Left lung (tissue), 10 donors: Measurements from ENCODE around the gene P4HTM. TPM values are rescaled to one million over a fixed set of nuclear protein-coding genes. Genes with fewer than 3 reads are reported as not detected.

Experiments
- ATAC-seq: fragments of 200-7000 bp; cut with Tn5 transposase; one replicate; pipeline ENCODE4 v1.9.1; 2020; ENCODE audit warnings: moderate library complexity
- DNase-seq, 4 donors: peaks; one replicate each; pipeline ENCODE4 v3.0.0-alpha.2; 2013 to 2020
- H3K27ac ChIP-seq, 2 donors: fragments of 200-600 bp; sonication (generic) in 1 of 2; one replicate each; pipeline versions ENCODE4 v1.5.0 to v1.8.0; 2020 to 2021
- H3K27me3 ChIP-seq, 2 donors: fragments of 200-600 bp; sonication (generic) in 1 of 2; one replicate each; pipeline versions ENCODE4 v1.5.0 to v1.8.0; 2020 to 2021
- H3K36me3 ChIP-seq, 2 donors: fragments of 200-600 bp; sonication (generic) in 1 of 2; one replicate each; pipeline versions ENCODE4 v1.5.0 to v1.8.0; 2020 to 2021
- H3K4me1 ChIP-seq, 2 donors: fragments of 200-600 bp; one replicate each; pipeline ENCODE4 v1.8.0; 2021
- H3K4me3 ChIP-seq, 2 donors: fragments of 200-600 bp; sonication (generic) in 1 of 2; one replicate each; pipeline versions ENCODE4 v1.5.0 to v1.8.0; 2020 to 2021; ENCODE audit warnings: mild to moderate bottlenecking in 1 of 2
- H3K9me3 ChIP-seq, 2 donors: fragments of 200-600 bp; sonication (generic) in 1 of 2; one replicate each; pipeline versions ENCODE4 v1.5.0 to v1.8.0; 2020 to 2021
- CTCF ChIP-seq, 2 donors: fragments of 200-600 bp; sonication (generic) in 1 of 2; IDR thresholded peaks; one replicate each; pipeline versions ENCODE4 v1.5.0 to v1.8.0; 2021; ENCODE audit warnings: antibody characterized with exemption in 2 of 2
- intact Hi-C, 2 donors: fragments of 100-400 bp; cut with DNase I; formaldehyde crosslinking; loops; one replicate each; pipeline versions ENCODE4 v1.11.2 to v1.14.2; 2022
- polyA plus RNA-seq, 6 donors: library from polyadenylated mRNA; unstranded; fragments of 120-200 nt; gene quantifications; one replicate each; pipeline ENCODE4 v1.2.1, GENCODE V29; 2013; ENCODE audit not compliant: insufficient read length in 6 of 6
- total RNA-seq, 2 donors: library from RNA; stranded (reverse); fragmentation: NEBNext Ultra II Directional; extraction: Animal tissue kit (Norgen Biotek cat#: 25700); gene quantifications; one replicate each; pipeline ENCODE4 v1.2.1, GENCODE V29; 2021
- donor health status: DM: no; HTN: yes; CAD: no.
- donor health status: DM: no; HTN: no; CAD: no.

The P4HTM gene
- total and polyA plus RNA-seq, 8 donors, result 26.6 to 43.1 (median 39.7) TPM

- Histone ChIP-seq H3K4me3 (peak overlapping the region; percentile 97), H3K9me3 (no peaks in the 10 kb centered on the region), H3K36me3 (peaks cover 0 to 23% of the 10 kb centered on the region in 2 donors), H3K27me3 (no peaks in the 10 kb centered on the region), H3K4me1 (peaks cover 17 to 43% of the 10 kb centered on the region in 2 donors), H3K27ac (peak overlapping the region; percentile 91 to 92)
- ATAC-seq (no peak), DNase-seq (no peak)
- no peak for TF ChIP-seq CTCF (IDR thresholded peaks at IDR 0.05)
- intact Hi-C loops, result no loop called here
Measured at GRCh38 chr3:48989126-48989795, 780 bp upstream of the P4HTM start.

GRCh38 chr3:48990636-48991469, 812 bp downstream of the P4HTM start:
- DNase-seq (peak in 2 of 4 donors; percentile 22 to 83), ATAC-seq (peak; percentile 31)
- H3K4me3 ChIP-seq, result peak overlapping the region; percentile 97
- no peak for TF ChIP-seq CTCF (IDR thresholded peaks at IDR 0.05)
- intact Hi-C loops, result no loop called here
- no peaks in the 10 kb centered on the region for H3K9me3 ChIP-seq
- H3K36me3 ChIP-seq, result peaks cover 0 to 23% of the 10 kb centered on the region in 2 donors
- no peaks in the 10 kb centered on the region for H3K27me3 ChIP-seq
- H3K27ac ChIP-seq, result peak overlapping the region; percentile 91 to 92
- peaks cover 17 to 43% of the 10 kb centered on the region in 2 donors for H3K4me1 ChIP-seq

- no peaks in the 10 kb centered on the region for H3K9me3 ChIP-seq
- DNase-seq (no peak), ATAC-seq (no peak)
- no peak overlapping the region for H3K27ac ChIP-seq
- H3K27me3 ChIP-seq, result no peaks in the 10 kb centered on the region
- no peak for TF ChIP-seq CTCF (IDR thresholded peaks at IDR 0.05)
- intact Hi-C loops, result no loop called here
- peak overlapping the region in 1 of 2 donors; percentile 97 for H3K4me3 ChIP-seq
- H3K36me3 ChIP-seq, result peaks cover 0 to 27% of the 10 kb centered on the region in 2 donors
- H3K4me1 ChIP-seq, result peaks cover 17 to 43% of the 10 kb centered on the region in 2 donors
Measured at GRCh38 chr3:48991851-48992545, 2.0 kb downstream of the P4HTM start.

GRCh38 chr3:48993834-48994233, 3.8 kb downstream of the P4HTM start:
- intact Hi-C loops, result no loop called here
- H3K36me3 ChIP-seq, result peaks cover 0 to 30% of the 10 kb centered on the region in 2 donors
- TF ChIP-seq CTCF (IDR thresholded peaks at IDR 0.05), result no peak
- DNase-seq (no peak), ATAC-seq (no peak)
- no peaks in the 10 kb centered on the region for H3K9me3 ChIP-seq
- H3K27me3 ChIP-seq, result no peaks in the 10 kb centered on the region
- no peak overlapping the region for H3K4me3 ChIP-seq
- H3K27ac ChIP-seq, result no peak overlapping the region
- H3K4me1 ChIP-seq, result peaks cover 17 to 36% of the 10 kb centered on the region in 2 donors
